ENCODE results near the gene NUDT14.

- TF ChIP-seq EZH2phosphoT487 (IDR thresholded peaks at IDR 0.05; ENCODE audit: borderline replicate concordance) (no peak), CTCF (conservative IDR thresholded peaks at IDR 0.05; ENCODE audit: low read length) (no peak)
Measured at GRCh38 chr14:105179191-105179590, 1.9 kb downstream of the NUDT14 start.
